Iris pigment epithelial cell (primary cell): ENCODE data around the gene RARG.
"Not testable (repeated sequence)": the region's sequence is repeated elsewhere in the genome, so short reads cannot be mapped to it uniquely, and the experiment has no call there.

Experiments used
- DNase-seq: peaks from one replicate; pipeline ENCODE4 v3.0.0-alpha.2; 2011; ENCODE audit warnings: low read depth

The RARG gene

GRCh38 chr12:53208877-53209463 is 23.0 kb downstream of the RARG start:
- DNase-seq, result no peak

- DNase-seq, result no peak
Measured at GRCh38 chr12:53208435-53208834, 23.6 kb downstream of the RARG start.

- DNase-seq, result no peak
Measured at GRCh38 chr12:53207042-53207441, 25.0 kb downstream of the RARG start, which contains the start of gene ITGB7. Gene ITGB7, minus strand, starts transcription at chr12:53207251. Its CDS starts 6,808 bp downstream, at chr12:53200443.

- peak; percentile 94 for DNase-seq
Measured at GRCh38 chr12:53205747-53206419, 26.1 kb downstream of the RARG start.

GRCh38 chr12:53204351-53204750 is 27.7 kb downstream of the RARG start:
- no peak for DNase-seq

GRCh38 chr12:53202316-53202715 is 29.7 kb downstream of the RARG start:
- DNase-seq, result not testable (repeated sequence)

GRCh38 chr12:53201639-53202038 is 30.4 kb downstream of the RARG start:
- DNase-seq, result no peak

GRCh38 chr12:53201177-53201541 is 30.9 kb downstream of the RARG start:
- DNase-seq, result no peak

GRCh38 chr12:53200458-53201176 is 31.4 kb downstream of the RARG start:
- peak; percentile 45 for DNase-seq

- no peak for DNase-seq
Measured at GRCh38 chr12:53200107-53200457, 31.9 kb downstream of the RARG start.

GRCh38 chr12:53199700-53200099 is 32.3 kb downstream of the RARG start:
- DNase-seq, result no peak

- no peak for DNase-seq
Measured at GRCh38 chr12:53198486-53199110, 33.4 kb downstream of the RARG start.

GRCh38 chr12:53197011-53197640 is 34.9 kb downstream of the RARG start:
- DNase-seq, result no peak

- DNase-seq, result no peak
Measured at GRCh38 chr12:53196486-53196885, 35.5 kb downstream of the RARG start.

GRCh38 chr12:53195516-53196420 is 36.2 kb downstream of the RARG start:
- DNase-seq, result no peak

GRCh38 chr12:53194973-53195372 is 37.0 kb downstream of the RARG start:
- DNase-seq, result no peak

GRCh38 chr12:53193985-53194716 is 37.9 kb downstream of the RARG start:
- DNase-seq, result no peak

GRCh38 chr12:53193040-53193439 is 39.0 kb downstream of the RARG start:
- no peak for DNase-seq

- no peak for DNase-seq
Measured at GRCh38 chr12:53192531-53193021, 39.4 kb downstream of the RARG start.

- DNase-seq, result no peak
Measured at GRCh38 chr12:53191885-53192530, 40.0 kb downstream of the RARG start.
